Measurements from ENCODE around the gene RNF145.
"Not testable (repeated sequence)": the region's sequence is repeated elsewhere in the genome, so short reads cannot be mapped to it uniquely, and the experiment has no call there.

Gene RNF145, protein sequence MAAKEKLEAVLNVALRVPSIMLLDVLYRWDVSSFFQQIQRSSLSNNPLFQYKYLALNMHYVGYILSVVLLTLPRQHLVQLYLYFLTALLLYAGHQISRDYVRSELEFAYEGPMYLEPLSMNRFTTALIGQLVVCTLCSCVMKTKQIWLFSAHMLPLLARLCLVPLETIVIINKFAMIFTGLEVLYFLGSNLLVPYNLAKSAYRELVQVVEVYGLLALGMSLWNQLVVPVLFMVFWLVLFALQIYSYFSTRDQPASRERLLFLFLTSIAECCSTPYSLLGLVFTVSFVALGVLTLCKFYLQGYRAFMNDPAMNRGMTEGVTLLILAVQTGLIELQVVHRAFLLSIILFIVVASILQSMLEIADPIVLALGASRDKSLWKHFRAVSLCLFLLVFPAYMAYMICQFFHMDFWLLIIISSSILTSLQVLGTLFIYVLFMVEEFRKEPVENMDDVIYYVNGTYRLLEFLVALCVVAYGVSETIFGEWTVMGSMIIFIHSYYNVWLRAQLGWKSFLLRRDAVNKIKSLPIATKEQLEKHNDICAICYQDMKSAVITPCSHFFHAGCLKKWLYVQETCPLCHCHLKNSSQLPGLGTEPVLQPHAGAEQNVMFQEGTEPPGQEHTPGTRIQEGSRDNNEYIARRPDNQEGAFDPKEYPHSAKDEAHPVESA

DNA sequence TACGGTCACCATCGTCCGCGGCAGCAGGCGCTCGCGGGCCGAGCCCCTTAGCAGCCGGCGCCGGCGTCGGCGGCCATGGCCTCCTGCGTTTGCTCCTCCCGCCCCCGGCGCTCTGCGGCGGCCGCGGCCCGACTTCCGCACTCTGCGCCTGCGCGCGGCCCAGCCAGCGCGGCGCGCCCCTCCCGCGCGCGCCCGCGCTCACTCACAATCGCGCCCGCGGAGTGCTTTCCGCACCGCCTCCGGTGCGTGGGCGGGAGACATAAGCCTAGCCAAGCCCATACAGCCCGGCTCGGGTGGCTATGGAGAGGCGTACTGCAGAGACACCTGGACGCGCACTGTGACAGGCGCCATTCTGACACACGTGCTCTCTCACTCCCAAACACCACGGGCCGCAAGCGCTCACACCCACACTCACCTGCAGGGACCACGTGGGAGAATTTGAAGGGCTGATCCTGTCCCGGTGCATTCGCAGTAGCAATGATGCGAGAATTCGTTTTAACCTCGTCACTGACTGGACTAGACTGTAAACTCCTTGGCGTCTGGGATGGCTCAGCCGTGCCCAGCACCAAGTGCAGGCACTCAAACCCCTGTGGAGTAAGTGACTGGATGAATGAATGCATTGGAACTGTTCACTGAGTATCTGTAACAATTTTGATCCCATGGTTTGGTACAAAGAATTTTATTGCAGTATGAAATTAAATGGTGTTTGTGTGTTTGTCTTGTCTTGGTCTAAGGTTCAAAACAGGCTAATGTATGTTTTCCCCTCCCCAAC, at the start of gene RNF145:
Gene RNF145 (minus strand): TSS at position 116 of the 772 bp plus-strand sequence. CDS start 5,936 bp downstream, outside the sequence.
- DNase-seq = peak; percentile 48 to 89

DNA sequence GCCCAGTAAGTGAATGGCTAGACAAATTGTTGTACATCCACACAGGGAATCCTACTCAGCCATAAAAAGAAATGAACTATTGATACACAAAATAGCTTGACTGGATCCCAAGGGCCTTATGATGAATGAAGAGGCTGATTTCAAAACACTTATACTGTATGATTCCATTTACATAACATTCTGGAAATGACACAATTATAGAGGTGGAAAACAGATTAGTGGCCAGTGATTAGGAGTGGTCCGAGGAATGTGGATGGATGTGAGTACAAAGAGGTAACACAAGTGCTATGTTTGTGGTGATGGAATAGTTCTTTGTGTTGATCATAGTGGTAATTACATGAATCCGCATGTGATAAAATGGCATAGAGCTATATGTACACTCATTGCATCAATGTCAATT, 49.0 kb upstream of the RNF145 start:
- no peak for DNase-seq

DNA sequence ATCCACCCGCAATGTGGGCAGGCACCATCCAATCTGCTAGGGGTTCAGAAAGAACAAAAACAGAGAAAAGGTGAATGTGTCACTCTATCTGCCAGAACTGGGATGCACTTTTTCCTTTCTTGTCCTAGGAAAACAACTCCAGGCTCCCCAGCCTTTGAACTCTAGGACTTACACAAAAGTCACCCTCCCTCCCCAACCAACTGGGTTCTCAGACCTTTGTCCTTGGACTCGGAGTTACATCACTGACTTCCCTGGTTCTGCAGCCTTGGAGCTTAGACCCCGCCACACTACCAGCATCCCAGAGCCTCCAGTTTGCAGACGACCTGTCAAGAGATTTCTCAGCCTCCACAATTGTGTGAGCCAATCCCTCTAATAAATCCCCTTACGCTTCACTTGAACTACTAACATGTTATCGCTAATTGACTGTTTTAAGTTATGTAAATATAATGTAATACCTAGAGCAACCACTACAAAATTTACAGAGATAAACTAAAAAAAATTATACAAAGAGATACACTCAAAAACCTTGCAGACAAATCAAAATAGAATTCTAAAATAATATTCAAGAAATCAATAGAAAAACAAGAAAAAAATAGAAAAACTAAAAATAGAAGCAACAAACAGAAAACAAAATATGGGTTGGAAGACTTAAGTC, 48.4 kb upstream of the RNF145 start:
- DNase-seq = no peak

DNA sequence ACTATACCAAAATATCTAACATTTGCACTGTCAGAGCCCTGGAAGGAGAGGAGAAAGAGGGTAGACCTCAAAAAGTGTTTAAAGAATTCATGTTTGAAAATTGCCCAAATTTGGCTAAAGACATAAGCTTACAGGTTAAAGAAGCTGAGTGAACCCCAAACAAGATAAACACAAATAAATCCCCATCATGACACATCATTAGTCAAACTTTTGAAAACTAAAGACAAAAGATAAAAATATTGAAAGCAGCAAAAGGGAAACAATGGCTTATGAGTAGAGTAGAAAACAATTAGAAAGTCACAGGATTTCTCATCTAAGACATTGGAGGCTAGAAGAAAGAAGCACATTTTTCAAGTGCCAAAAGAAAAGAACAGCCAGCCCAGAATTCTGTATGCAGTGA, 47.7 kb upstream of the RNF145 start:
- no peak for DNase-seq

DNA sequence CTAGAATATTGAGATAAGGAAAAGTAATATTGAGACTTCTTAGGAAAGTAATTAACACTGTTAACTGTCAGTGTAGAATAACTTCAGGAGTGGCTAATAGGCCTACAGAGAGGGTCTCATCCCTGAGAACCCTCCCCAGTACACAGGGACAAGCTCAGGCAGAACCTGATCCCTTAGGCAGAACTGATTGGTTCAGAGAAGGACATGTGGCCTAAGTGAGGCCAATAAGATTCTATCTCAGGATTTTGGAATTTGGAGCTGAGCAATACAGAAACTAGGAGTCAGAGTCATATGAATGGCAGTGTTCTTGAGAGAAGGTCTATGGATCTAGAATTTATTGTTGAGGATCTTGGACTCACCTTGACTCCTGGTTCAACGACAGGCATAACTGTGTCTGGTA, 42.8 kb upstream of the RNF145 start:
- DNase-seq = no peak

DNA sequence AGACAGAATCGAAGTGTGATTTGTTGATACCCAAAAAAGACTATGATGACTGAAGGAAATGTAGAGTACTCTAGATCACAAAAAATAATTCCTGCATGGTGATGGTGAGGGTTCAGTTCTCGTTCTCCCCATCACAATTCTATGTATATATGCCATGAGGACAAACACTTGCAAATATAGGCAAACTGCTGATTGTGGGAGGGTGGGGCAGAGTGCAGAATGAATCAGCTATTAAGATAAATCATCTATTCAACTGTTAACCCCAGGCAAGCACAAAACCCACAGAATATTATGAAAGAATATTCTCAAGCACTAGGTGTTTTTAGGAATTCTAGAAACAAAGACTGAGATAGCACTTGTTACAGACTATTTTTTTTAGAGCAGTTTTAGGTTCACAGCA, 39.8 kb upstream of the RNF145 start:
- DNase-seq = no peak

DNA sequence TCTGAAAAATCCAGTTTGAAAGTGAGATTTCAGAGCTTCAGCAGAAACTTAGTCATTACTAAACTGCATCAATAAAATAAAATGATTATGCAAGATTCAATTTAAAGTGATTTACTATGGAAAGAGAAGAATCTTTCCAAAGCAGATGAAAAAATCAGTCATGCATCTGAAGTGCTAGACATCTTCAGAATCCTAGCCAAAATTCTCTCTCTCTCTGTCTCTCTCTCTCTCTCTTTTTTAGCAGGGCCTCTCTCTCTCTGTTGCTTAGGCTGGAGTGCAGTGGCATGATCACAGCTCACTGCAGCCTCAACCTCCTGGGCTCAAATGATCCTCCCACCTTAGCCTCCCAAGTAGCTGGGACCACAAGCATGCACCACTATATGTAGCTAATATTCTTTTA, 35.5 kb upstream of the RNF145 start:
- DNase-seq = no peak

DNA sequence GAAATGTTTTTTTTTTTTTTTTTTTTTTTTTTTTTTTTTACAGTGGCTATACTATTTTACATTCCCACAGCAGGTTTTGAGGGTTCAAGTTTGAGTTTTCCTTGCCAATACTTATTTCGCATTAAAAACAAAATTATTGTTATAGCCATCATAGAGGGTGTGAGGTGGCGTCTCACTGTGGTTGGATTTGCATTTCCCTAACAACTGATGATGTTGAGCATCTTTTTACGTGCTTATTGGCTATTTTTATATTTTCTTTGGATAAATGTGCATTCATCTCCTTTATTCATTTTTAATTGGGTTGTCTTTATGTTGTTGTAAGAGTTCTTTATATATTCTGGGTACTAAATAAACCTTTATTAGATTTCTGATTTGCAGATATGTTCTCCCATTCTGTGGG, 34.8 kb upstream of the RNF145 start:
- no peak for DNase-seq

DNA sequence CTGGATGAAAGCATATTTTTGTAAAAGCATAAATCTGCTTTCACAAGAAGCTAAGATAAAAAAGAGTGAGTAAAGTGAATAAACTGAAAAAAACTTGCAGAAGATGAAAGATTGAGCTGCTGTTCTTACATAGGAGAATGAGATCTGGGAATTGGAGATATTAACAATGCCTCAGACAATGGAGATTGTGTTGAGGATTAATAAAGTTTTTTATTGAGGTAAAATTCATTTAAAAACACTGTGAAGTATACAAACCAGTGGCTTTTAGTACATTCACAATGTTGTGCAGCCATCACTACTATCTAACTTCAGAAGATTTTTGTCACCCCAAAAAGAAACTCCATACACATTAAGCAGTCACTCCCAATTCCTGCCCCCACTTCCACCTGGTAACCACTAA, 34.0 kb upstream of the RNF145 start:
- no peak for DNase-seq

DNA sequence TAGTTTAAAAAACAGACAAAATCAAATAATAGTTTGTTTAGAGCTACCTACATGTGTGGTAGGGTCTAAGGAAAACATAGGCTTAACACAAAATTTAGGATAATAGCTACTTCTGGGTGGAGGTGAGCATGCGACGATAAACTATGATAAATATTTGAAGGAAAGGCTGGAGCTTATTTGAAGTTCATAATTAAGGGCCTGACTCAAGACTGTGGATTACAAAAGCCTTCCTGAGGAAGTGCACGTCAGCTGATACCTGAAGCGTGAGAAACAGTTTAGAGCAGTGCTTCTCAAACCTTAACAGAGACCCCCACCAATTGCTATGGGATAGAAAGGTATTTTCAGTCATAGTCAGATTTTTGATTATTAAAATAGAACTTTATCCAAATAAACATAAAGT, 33.3 kb upstream of the RNF145 start:
- DNase-seq = no peak

DNA sequence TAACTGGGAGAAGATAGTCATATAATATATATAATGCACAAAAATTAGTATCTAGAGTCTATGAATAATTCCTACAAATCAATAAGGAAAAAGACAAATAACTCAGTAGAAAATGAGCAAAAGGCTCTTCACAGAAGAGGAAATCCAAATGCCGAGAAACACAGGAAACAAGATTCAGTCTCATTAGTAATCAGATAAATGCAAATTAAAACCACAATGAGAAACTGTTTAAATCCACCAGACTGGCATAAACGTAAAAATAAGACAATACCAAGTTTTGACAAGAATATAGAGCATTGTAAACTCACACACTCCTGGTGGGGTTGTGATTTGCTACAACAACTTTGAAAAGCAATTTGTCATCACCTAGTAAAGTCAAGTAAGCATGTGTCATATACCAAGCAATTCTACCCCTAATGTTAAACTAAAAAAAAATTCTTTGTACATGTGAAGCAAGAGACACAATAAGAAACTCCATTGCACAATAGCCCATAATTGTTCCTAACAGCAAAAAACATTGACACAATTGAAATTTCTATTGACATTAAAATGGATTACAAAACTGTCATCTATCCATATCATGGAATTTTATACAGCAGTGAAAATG, 32.7 kb upstream of the RNF145 start:
- no peak for DNase-seq

DNA sequence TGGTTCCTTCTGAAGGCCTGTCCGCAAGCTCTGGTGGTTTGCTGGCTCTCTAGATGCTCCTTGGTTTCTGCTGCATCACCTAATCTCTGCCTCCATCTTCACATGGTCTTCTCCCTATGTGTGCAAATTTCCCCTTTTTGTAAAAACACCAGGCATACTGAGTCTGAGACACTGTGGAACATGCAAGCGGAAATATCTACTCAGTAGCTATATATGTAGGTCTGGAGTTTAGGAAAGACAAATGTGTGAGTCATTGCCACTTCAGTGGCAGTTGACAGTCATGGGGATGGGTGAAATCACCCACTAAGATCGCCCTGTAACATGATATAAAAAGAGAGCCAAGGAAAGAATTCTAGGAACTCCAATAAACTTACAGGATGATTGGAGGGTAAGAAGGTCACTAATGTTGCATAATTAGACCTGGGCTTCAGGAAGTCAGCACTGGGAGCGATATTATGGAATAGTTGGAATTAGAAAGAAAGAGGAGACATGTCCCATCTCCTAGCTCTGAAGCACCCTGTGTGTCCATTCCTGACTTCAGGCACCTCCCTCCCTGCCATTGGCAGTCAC, 31.0 kb upstream of the RNF145 start:
- no peak for DNase-seq

DNA sequence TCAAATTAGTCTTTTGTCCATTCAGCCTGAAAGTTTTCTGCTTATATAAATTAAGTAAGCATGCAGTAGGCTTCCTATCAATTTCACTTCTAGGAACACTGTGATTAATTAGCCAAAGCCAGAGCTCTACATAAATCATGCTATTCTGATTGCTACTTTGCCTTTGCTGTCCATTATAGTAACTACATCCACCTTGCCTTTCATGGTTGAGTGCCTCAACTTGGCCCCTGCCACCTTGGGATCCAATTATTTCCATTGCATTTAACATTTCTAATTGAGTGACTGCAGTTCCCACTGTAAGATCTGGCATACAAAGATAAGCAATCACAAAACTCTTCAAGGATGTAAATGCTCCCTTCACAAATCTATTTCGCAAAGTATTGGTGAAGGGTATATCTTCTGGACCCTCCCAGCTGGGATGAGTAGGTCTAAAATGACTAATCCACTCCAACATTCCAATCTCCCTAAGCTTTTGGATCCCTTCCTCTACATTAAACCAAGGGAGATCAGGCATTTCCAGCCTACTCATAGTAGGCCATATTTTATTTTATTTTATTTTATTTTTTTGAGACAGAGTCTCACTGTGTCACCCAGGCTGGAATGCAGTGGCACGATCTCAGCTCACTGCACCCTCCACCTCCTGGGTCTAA, 26.6 kb upstream of the RNF145 start:
- DNase-seq = not testable (repeated sequence)

DNA sequence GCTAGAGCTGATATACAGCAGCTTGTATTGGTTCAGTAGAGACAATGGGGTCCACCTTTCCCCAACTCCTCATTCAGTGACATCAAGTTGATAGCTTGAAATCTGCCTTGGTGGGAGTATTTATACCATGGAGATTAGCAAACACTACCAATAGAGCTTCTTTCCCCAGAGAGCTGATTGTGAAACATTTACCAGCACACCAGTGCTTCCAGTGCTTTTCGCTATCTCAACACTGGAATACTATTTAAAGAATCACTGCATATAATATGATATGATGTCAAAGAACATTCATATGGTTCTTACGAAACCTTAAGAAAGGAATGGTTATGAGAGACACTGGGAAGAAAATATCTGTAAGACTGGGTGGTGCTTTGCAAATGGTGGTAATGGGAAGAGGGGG, 21.8 kb upstream of the RNF145 start:
- no peak for DNase-seq

DNA sequence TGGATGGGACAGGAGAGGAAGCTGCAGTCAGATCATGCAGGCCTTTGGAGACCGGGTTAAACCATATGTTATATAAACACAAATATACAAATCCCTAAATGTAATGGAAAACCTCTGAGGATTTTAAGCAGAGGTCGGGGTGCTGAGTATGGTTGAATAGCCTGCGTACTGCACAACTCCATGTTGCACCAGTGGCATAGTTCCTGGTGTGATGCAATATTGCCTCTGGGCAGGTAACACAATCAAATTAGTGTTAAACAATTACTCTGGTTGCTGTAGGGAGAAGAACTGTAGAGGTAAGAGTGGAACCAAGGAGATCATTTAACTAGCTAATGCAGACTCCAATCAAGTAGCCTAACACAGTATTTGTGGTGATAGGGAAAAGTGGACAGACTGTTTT, 21.3 kb upstream of the RNF145 start:
- DNase-seq = no peak

DNA sequence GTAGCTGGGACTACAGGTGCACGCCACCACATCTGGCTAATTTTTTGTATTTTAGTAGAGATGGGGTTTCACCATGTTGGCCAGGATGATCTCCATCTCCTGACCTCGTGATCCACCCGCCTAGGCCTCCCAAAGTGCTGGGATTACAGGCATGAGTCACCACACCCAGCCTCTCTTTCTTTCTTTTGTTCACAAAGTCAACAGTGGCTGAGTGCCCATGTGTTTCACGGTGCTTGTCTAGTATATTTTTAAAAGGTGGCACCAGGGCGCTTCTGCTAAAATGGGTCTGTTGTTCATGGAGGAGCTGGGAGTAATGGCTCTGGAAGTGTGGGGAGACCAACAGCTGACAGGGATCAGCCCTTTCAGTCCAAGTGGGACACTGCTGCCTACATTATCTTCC, 18.7 kb upstream of the RNF145 start:
- DNase-seq = not testable (repeated sequence)

DNA sequence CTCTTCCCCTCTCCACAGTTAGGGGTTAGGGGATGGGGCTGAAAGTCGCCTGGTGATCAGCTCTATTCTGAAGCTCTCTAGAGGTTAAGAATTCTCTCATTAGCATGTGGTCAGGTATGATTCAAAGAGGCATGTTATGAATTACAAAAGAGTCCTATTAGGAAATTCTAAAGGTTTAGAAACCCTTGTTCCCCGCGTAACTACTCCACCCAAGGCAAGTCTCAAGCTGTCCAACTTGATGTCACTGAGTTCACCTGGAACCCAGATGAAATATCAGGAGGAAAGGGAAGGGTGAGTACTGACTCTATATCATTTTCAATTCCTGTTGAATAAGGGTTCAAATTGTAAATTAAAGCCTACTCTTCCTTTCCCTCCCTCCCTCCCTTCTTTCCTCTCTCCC, 18.1 kb upstream of the RNF145 start:
- DNase-seq = no peak

DNA sequence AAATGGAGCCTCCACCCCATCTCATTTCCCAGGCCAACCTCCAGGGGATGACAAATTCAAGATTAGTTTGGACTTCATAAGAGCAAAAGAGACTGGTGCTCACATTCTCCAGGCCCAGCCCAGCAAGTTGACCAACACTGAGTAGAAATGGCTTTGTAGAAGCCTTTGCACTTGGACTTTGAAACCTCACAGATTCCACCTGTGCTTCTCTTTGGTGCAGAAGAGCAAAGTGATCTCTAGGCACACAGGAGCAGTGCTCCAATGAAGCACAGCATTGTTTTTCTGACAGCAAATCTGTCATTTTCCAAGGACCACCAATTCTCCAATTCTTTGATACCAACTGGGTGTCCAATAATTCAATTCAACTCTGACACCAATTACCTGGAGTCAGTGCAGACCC, 17.1 kb upstream of the RNF145 start:
- no peak for DNase-seq

DNA sequence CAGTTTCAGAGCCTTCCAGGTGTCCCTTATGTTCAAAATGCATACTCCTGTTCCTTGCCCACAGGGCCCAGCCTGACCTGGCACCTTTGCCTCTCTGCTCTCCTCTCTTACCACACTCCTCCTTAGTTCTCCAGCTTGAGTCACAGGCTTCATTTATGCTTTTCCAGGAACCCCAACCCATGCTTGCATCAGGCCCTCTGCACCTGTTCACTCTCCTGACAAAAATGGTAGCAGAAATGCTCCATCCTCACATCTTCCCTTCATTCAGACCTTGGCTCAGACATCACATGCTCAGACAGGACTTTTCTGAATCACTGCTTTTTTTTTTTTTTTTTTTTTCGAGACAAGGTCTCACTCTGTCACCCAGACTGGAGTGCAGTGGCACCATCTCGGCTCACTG, 15.1 kb upstream of the RNF145 start:
- no peak for DNase-seq

DNA sequence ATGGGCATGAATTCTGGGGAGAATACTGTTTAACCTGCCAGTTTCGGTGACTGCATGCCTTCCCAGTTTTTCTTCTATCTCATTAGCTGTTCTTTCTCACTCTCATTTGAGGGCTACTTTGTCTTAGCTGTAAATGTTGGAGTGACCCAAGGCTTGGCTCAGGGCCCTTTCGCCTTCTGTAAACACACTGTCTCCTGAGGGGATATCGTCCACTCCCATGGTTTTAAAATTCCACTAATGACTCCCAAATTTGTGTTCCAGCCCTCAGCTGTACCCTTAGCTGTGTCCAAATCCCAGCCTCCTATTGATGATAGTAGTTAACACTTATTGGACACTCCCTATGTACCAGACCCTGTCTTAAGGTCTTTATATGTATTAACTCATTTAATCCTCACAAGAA, 14.1 kb upstream of the RNF145 start:
- no peak for DNase-seq

DNA sequence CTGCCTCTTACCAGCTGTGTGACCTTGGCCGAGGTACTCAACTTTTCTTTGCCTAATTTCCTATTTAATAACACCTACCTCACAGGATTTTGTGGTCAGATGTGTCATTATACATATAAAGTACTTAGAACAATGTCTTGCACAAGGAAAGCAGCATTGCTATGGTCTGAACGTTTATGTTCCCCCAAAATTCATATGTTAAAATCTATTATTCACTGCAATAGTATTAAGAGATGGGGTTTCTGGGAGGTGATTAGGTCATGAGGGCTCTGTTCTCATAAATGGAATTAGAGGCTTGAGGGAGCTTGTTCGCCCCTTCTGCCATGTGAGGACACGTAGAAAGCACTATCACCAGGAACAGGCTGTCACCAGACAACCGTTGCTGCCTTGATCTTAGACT, 10.9 kb upstream of the RNF145 start:
- DNase-seq = no peak

DNA sequence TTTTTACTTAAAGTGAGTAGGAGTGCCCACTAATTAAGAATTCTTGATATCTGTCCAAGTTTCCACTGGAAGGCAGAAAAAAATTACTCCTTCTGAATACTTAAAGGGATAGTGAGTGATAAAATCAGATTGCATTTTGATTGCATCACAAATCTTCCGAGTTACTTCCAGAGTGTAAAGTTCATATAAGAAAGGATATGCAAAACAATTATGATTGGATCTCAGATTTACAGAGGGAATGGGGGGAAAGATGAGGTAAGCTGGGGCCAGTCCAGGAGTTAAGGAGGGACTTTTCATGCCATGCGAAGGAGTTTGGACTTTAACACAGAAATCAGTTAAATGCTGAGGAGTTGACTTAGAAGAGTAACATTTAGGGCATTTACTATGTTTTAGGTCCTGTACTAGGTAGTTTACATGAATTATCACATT, 9.3 kb upstream of the RNF145 start:
- no peak for DNase-seq
